GM23338 (cell line): Measurements from ENCODE around the gene GCA. TPM values are rescaled to one million over a fixed set of nuclear protein-coding genes. Genes with fewer than 3 reads are reported as not detected.

Source experiments
- ATAC-seq: fragments of 200-7000 bp; cut with Tn5 transposase; 3 replicates; pipeline ENCODE4 v1.9.1; 2020
- DNase-seq: peaks from one replicate; pipeline ENCODE4 v3.0.0-alpha.2; 2015; ENCODE audit warnings: low spot score
- H2AFZ ChIP-seq: fragments of 200-600 bp; sonication (generic); 2 replicates; pipeline ENCODE4 v1.8.0; 2016; ENCODE audit warnings: antibody characterized with exemption, mild to moderate bottlenecking, moderate library complexity
- H3F3A ChIP-seq: fragments of 200-600 bp; sonication (generic); replicated peaks from 2 replicates; pipeline ENCODE4 v1.8.0; 2017; ENCODE audit warnings: antibody characterized with exemption, mixed run types, low read depth
- H3K27ac ChIP-seq: fragments of 200-600 bp; sonication (generic); 2 replicates; pipeline ENCODE4 v1.6.1; 2016; ENCODE audit warnings: low read depth
- H3K27me3 ChIP-seq: fragments of 200-600 bp; sonication (generic); 2 replicates; pipeline ENCODE4 v1.8.0; 2016; ENCODE audit warnings: mild to moderate bottlenecking, mixed run types, moderate library complexity; ENCODE audit not compliant: insufficient read depth
- H3K36me3 ChIP-seq: fragments of 200-600 bp; sonication (generic); 2 replicates; pipeline ENCODE4 v1.8.0; 2016; ENCODE audit warnings: mild to moderate bottlenecking; ENCODE audit not compliant: insufficient read depth
- H3K4me1 ChIP-seq: fragments of 200-600 bp; sonication (generic); 2 replicates; pipeline ENCODE4 v1.8.0; 2016; ENCODE audit warnings: mild to moderate bottlenecking, moderate library complexity; ENCODE audit not compliant: insufficient read depth
- H3K4me2 ChIP-seq: fragments of 200-600 bp; sonication (generic); 2 replicates; pipeline ENCODE4 v1.7.1; 2017; ENCODE audit warnings: mixed run types
- H3K4me3 ChIP-seq: fragments of 200-600 bp; sonication (generic); 2 replicates; pipeline ENCODE4 v1.6.1; 2016; ENCODE audit warnings: mixed run types
- H3K79me2 ChIP-seq: fragments of 200-600 bp; sonication (generic); replicated peaks from 2 replicates; pipeline ENCODE4 v1.8.0; 2017; ENCODE audit warnings: mild to moderate bottlenecking; ENCODE audit not compliant: insufficient read depth
- H3K9me2 ChIP-seq: fragments of 200-600 bp; sonication (generic); 2 replicates; pipeline ENCODE4 v1.8.0; 2017; ENCODE audit not compliant: insufficient read depth
- H4K20me1 ChIP-seq: fragments of 200-600 bp; sonication (generic); replicated peaks from 2 replicates; pipeline ENCODE4 v1.8.0; 2017; ENCODE audit warnings: mild to moderate bottlenecking; ENCODE audit not compliant: insufficient read depth
- H3K27ac Mint-ChIP-seq: 2 replicates; pipeline ENCODE4 v1.8.0; 2020; ENCODE audit warnings: inconsistent platforms, mild to moderate bottlenecking, moderate library complexity, mixed read lengths
- H3K27me3 Mint-ChIP-seq: 3 replicates; pipeline ENCODE4 v1.8.0; 2022; ENCODE audit warnings: low read depth, mild to moderate bottlenecking, moderate library complexity, mixed read lengths, inconsistent platforms; ENCODE audit not compliant: insufficient read depth, poor library complexity
- H3K36me3 Mint-ChIP-seq: 3 replicates; pipeline ENCODE4 v1.8.0; 2021; ENCODE audit warnings: low read depth, mild to moderate bottlenecking, inconsistent platforms, moderate library complexity, mixed read lengths
- H3K4me1 Mint-ChIP-seq: 3 replicates; pipeline ENCODE4 v1.8.0; 2020; ENCODE audit warnings: mild to moderate bottlenecking, inconsistent platforms, mixed read lengths
- H3K4me3 Mint-ChIP-seq: 3 replicates; pipeline ENCODE4 v1.8.0; 2021; ENCODE audit warnings: moderate library complexity, mild to moderate bottlenecking, inconsistent platforms, mixed read lengths
- H3K9me3 Mint-ChIP-seq: 3 replicates; pipeline ENCODE4 v1.8.0; 2020; ENCODE audit warnings: moderate library complexity, mild to moderate bottlenecking, inconsistent platforms, mixed read lengths
- CREB1 ChIP-seq: fragments of 250-450 bp; sonication (Bioruptor Pico); IDR thresholded peaks from 2 replicates; pipeline ENCODE4 v1.5.0; 2020; ENCODE audit warnings: low read depth, mild to moderate bottlenecking, moderate library complexity
- CTCF ChIP-seq, 2 experiments: fragments of 200-600 bp in 1 of 2; sonication (generic) in 1 of 2; conservative IDR thresholded peaks; 2 replicates each; pipeline versions ENCODE4 v1.5.1 to v1.6.1; 2016 to 2017; ENCODE audit warnings: antibody characterized with exemption in 2 of 2, low read depth in 2 of 2, mild to moderate bottlenecking in 2 of 2, moderate library complexity in 1 of 2
- ETS1 ChIP-seq: IDR thresholded peaks from 2 replicates; pipeline ENCODE4 v1.6.1; 2016; ENCODE audit warnings: antibody characterized with exemption
- EZH2 ChIP-seq: fragments of 200-600 bp; sonication (generic); IDR thresholded peaks from one replicate; pipeline ENCODE4 v1.8.0; 2017; ENCODE audit warnings: antibody characterized with exemption, mild to moderate bottlenecking, low read depth; ENCODE audit not compliant: unreplicated experiment
- EZH2phosphoT487 ChIP-seq: fragments of 200-600 bp; sonication (generic); IDR thresholded peaks from one replicate; pipeline ENCODE4 v1.8.1; 2018; ENCODE audit warnings: antibody characterized with exemption; ENCODE audit not compliant: unreplicated experiment
- JUNB ChIP-seq: IDR thresholded peaks from one replicate; pipeline ENCODE4 v1.6.1; 2016; ENCODE audit warnings: antibody characterized with exemption; ENCODE audit not compliant: unreplicated experiment
- NANOG ChIP-seq: IDR thresholded peaks from 2 replicates; pipeline ENCODE4 v1.6.1; 2016; ENCODE audit warnings: antibody characterized with exemption, borderline replicate concordance
- POLR2AphosphoS5 ChIP-seq: IDR thresholded peaks from 2 replicates; pipeline ENCODE4 v1.6.1; 2016; ENCODE audit warnings: antibody characterized with exemption, low read depth
- REST ChIP-seq: IDR thresholded peaks from one replicate; pipeline ENCODE4 v1.6.1; 2018; ENCODE audit warnings: antibody characterized with exemption; ENCODE audit not compliant: unreplicated experiment
- STAT1 ChIP-seq: IDR thresholded peaks from one replicate; pipeline ENCODE4 v1.6.1; 2016; ENCODE audit warnings: antibody characterized with exemption; ENCODE audit not compliant: unreplicated experiment
- ZNF114 ChIP-seq: fragments of 250-450 bp; sonication (Bioruptor Pico); IDR thresholded peaks from 2 replicates; pipeline ENCODE4 v1.5.0; 2020; ENCODE audit warnings: mild to moderate bottlenecking, moderate library complexity
- ZNF331 ChIP-seq: fragments of 250-450 bp; sonication (Bioruptor Pico); IDR thresholded peaks from 2 replicates; pipeline ENCODE4 v1.5.0; 2020; ENCODE audit warnings: low read depth, mild to moderate bottlenecking, moderate library complexity
- ZNF462 ChIP-seq: fragments of 250-450 bp; sonication (Bioruptor Pico); IDR thresholded peaks from 2 replicates; pipeline ENCODE4 v1.5.0; 2020; ENCODE audit warnings: mild to moderate bottlenecking, moderate library complexity
- polyA plus RNA-seq: library from polyadenylated mRNA; unstranded; fragments of >200 nt; fragmentation: Nextera tagmentation; extraction: Ambion mirVana; gene quantifications from 2 replicates; pipeline ENCODE4 v1.2.1, GENCODE V29; 2016
- total RNA-seq: library from RNA; depleted of rRNA; stranded (reverse); fragments of >200 nt; shearing (Covaris generic); gene quantifications from 2 replicates; pipeline ENCODE4 v1.2.3, GENCODE V29; 2014

The GCA gene
- total and polyA plus RNA-seq, 2 experiments from 2014 or later, result 39.3 to 62.7 TPM

- no peak overlapping the region for H3K4me3 ChIP-seq
- Mint-ChIP-seq H3K9me3 (no peaks in the 10 kb centered on the region; the same call in 2 of the 3 replicates), H3K27ac (no peak overlapping the region), H3K4me3 (no peak overlapping the region), H3K27me3 (peaks cover 7% of the 10 kb centered on the region), H3K4me1 (peaks cover 16% of the 10 kb centered on the region), H3K36me3 (no peaks in the 10 kb centered on the region)
- H3K36me3 ChIP-seq, result no peaks in the 10 kb centered on the region
- H4K20me1 ChIP-seq, result no peaks in the 10 kb centered on the region
- no peaks in the 10 kb centered on the region for H3K9me2 ChIP-seq
- H3K27ac ChIP-seq, result no peak overlapping the region
- H3K4me1 ChIP-seq, result peaks cover 15% of the 10 kb centered on the region
- no peaks in the 10 kb centered on the region for H3K79me2 ChIP-seq
- no peak for DNase-seq
- no peak overlapping the region for H3K4me2 ChIP-seq
- H3F3A ChIP-seq, result no peaks in the 10 kb centered on the region
- H3K27me3 ChIP-seq, result peaks cover 12% of the 10 kb centered on the region
- no peak overlapping the region for H2AFZ ChIP-seq
- no peak for ATAC-seq
- TF ChIP-seq REST (no peak), POLR2AphosphoS5 (no peak), ZNF462 (CRISPR knock-in tag) (no peak), ZNF114 (no peak), CTCF (conservative IDR thresholded peaks at IDR 0.05; ENCODE audit: low read depth in 2 of 2) (no peak), JUNB (no peak), STAT1 (no peak), EZH2phosphoT487 (no peak), NANOG (no peak), ZNF331 (no peak), EZH2 (no peak), CREB1 (CRISPR knock-in tag) (no peak), ETS1 (no peak)
Measured at GRCh38 chr2:162315938-162316337, 28.0 kb upstream of the GCA start.
